GM19328 (cell line): ENCODE measurements around the gene TMEM117.
"Not testable (repeated sequence)": the region's sequence is repeated elsewhere in the genome, so short reads cannot be mapped to it uniquely, and the experiment has no call there.

Source experiments
- ATAC-seq: cut with Tn5 transposase; IDR thresholded peaks from one replicate; pipeline ENCODE4 v1.9.1; 2021; ENCODE audit warnings: mild to moderate bottlenecking, moderate library complexity; ENCODE audit not compliant: unreplicated experiment

Gene TMEM117

DNA sequence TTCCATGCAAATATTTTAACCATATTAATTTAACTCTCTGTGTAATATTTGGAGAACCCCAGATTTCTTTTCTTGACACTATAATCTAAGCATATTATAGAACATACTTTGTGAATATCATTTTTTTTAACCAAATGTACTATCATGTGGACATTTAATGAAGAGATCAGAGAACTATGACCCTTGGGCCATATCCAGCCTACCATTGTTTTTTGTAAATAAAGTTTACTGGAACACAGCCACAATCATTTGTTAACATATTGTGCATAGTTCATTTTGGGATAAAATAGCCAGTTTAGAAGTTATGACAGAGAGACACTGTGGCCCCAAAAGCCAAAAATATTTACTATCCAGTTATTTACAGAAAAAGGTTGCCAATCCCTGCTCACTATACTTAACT, 338.2 kb downstream of the TMEM117 start:
- ATAC-seq = no peak

- peak; percentile 78 for ATAC-seq
Observed at GRCh38 chr12:44184499-44185206, 348.8 kb downstream of the TMEM117 start.

DNA sequence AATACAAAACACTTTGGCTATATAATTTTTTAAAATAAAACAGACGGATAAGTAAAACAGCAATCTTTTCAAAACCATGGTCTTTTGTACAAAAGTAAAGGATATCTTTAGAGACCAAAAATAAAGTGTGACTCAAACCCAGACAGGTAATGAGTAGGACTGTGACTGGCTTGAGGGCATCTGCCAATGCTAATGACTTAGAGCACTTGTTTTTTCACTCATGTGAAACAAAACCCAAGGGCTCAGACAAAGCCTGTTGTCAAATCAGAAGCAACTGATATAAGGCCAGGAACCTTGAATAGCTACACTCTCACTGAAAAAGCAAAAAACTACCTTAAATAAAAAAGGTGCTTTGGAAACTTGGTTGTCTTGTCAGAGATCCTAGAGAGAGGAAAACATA, 357.4 kb downstream of the TMEM117 start:
- ATAC-seq = peak; percentile 98

DNA sequence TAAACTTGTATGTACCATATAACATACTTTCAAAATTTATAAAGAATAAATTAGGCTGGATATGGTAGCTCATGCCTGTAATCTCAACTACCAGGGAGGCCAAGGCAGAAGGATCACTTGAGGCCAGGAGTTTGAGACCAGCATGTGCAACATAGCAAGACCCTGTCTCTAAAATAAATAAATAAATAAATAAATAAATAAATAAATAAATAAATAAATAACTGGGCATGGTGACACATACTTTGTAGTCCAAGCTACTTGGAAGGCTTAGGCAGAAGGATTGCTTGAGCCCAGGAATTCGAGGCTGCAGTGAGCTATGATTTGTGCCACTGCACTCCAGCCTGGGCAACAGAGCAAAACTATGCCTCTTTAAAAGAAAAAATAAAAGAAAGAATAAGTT, 359.8 kb downstream of the TMEM117 start:
- ATAC-seq = not testable (repeated sequence)

GRCh38 chr12:44206045-44206444, 370.2 kb downstream of the TMEM117 start:
- ATAC-seq = no peak

GRCh38 chr12:44217146-44217883, 381.4 kb downstream of the TMEM117 start:
- ATAC-seq = no peak

- no peak for ATAC-seq
Observed at GRCh38 chr12:44223736-44224135, 387.9 kb downstream of the TMEM117 start.

DNA sequence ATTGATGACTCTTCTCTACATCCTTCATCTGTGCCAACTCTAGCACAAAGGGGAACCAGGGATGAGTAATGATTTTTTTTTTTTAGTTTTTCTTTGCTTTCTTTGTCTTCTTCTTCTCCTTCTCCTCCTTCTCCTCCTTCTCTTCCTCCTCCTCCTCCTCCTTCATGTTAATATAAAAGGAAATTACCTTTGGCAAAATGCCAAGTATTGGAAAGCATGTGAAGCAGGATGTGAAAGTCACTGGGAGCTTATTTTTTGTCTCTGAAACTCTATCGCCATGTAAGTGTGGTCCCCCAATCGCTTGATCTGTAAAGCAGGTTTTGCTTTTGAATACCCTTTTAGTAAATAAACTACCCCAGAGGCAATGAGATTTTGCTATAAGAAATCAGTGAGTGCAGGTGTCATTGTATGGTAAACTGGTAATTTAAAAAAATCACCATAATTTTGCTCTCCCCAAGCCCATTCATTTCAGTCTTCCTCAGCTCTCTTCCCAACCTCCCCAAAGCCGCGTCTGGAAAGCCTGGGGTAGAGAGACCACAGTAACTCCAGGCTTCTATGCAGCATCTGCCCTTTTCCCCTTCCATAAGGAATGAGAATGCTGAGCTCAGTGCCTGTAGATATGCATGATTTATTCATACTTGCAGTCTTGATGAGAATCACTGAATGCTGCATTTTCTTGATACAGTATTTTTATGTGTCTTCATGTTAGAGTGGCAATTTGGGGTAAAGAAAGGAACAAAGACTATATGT, 388.7 kb downstream of the TMEM117 start:
- no peak for ATAC-seq

DNA sequence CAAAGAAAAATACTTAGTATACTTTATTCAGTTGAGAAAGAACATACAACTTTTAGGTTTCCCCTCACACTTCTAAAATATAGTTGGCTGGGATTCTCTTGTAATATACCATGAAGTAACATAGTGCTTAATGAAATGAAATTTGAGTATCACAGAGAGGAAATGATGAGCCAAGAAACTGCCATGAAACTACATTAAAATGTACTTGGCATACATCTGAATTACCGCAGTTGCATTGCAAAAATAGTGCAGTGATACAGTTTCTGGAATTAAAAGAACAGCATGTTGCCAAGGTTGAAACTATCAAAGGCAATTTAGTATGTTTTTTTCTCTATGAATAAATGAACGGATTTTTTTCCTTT, 389.2 kb downstream of the TMEM117 start:
- no peak for ATAC-seq

DNA sequence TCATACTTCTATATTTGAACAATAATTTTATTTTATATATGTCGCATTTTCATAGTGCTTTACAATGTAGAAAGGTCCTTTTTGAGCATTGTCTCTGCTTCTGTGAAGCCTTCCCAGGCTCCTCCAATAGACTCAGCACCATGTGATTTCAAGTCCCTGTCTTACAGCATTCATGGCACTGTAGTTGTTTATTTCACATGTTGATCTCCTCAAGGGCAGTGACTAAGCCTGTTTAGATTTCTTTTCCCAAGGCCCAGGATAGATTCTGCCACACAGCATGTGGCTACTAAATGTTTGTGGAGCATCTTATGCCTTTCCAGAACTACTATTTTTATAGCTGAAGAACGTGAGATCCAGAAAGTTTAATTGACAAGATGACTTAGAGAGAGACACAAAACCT, 391.7 kb downstream of the TMEM117 start:
- no peak for ATAC-seq

DNA sequence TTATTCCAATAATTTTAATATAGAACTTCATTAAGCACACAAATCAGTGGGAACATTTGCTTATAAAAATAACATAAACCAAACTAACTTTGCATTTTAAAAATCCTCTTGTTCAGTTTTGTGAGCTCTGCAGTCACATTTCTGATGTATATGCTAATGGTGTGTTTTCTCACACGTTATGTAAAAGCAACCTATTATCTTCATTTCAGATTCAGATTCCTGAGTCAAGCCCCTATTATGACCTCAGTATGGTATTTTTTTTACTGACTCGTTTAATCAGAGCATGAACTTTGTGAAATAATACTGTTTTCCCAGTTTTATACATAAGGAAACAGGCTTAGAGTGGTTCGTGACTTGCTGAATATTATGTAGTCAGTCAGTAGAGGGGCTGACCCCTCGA, 394.0 kb downstream of the TMEM117 start:
- no peak for ATAC-seq

GRCh38 chr12:44235674-44236073, 399.8 kb downstream of the TMEM117 start:
- ATAC-seq = no peak

- no peak for ATAC-seq
Observed at GRCh38 chr12:44240186-44240585, 404.3 kb downstream of the TMEM117 start.

GRCh38 chr12:44245932-44246331, 410.1 kb downstream of the TMEM117 start:
- ATAC-seq = no peak

DNA sequence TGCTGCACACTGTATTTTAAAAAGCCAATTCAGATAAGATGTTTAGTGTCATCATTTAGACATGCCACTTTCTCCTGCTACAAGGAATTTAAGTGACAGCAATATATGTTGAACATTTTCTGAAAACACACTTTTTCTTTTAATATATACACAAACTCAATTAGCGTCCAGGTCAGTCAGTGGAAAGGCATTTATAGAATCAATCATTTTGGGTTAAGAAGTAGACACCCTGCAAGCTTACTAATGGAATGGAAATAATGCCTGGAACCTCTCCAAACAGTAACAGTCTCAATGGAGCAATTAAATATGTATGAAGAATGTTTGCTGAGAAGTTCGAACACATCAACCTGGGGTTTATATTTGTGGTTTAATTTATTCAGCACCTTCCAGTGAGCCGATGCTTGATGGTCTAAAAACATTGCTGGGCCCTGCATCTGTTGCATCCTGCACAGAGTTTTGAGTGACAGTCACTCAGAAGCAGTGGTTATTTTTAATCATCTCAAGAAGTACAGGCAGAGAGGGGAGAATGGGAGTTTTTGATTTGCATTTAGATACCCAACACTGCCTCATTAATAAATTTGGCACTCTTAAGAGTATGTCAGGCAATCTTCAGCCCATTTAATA, 410.7 kb downstream of the TMEM117 start:
- no peak for ATAC-seq

- ATAC-seq = no peak
Observed at GRCh38 chr12:44247588-44247987, 411.7 kb downstream of the TMEM117 start.

GRCh38 chr12:44248436-44248835, 412.6 kb downstream of the TMEM117 start:
- ATAC-seq = no peak

DNA sequence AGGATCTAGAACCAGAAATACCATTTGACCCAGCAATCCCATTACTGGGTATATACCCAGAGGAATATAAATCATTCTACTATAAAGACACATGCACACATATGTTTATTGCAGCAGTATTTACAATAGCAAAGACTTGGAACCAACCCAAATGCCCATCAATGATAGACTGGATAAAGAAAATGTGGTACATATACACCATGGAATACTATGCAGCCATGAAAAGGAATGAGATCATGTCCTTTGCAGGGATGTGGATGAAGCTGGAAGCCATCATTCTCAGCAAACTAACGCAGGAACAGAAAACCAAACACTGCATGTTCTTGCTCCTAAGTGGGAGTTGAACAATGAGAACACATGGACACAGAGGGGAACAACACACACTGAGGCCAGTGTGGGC, 414.6 kb downstream of the TMEM117 start:
- not testable (repeated sequence) for ATAC-seq

GRCh38 chr12:44253338-44253856, 417.5 kb downstream of the TMEM117 start:
- no peak for ATAC-seq

DNA sequence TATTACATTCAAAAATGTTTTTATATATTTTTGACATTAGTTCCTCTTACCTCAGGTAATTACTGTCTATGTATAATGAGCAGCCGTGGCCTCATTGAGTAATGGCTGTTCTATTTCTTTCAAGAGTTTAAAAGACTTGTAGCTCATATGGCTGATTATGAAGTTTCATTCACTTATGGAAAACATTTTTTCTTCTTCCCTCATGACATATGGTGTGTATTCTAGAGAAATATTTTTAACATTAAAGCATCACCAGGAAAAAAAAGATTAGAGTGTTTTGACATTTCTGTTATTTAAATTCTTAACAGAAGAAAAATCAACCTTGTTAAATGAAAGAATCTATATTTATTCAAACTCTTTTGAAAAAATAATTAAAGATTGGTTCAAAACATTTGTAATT, 422.4 kb downstream of the TMEM117 start:
- ATAC-seq = no peak

- ATAC-seq = no peak
Observed at GRCh38 chr12:44259890-44260289, 424.0 kb downstream of the TMEM117 start.
